Stomach (tissue), 4 donors: ENCODE results near the gene SVIP.
A peak's percentile ranks its signal among the peaks of the same experiment; 100 is the strongest.

ENCODE experiments used
- EP300 ChIP-seq: sonication (generic); formaldehyde crosslinking; IDR thresholded peaks from one replicate; pipeline ENCODE4 v1.6.1; 2017; ENCODE audit warnings: antibody characterized with exemption
- POLR2A ChIP-seq, 4 donors: fragments of 450-650 bp; IDR thresholded peaks; one replicate each; pipeline ENCODE4 v1.6.1; 2016; ENCODE audit warnings: antibody characterized with exemption in 4 of 4, control low read depth in 2 of 4, mild to moderate bottlenecking in 1 of 4, moderate library complexity in 1 of 4
- TF ChIP-seq, protein P1 (sequence below), 7 experiments: fragments of 450-650 bp in 4 of 7; fragments of 200-600 bp in 3 of 7; sonication (generic) in 3 of 7; IDR thresholded peaks; one replicate each; pipeline ENCODE4 v1.5.1; 2016 to 2019; ENCODE audit warnings: antibody characterized with exemption in 7 of 7, control low read depth in 2 of 7, mild to moderate bottlenecking in 1 of 7

DNA sequence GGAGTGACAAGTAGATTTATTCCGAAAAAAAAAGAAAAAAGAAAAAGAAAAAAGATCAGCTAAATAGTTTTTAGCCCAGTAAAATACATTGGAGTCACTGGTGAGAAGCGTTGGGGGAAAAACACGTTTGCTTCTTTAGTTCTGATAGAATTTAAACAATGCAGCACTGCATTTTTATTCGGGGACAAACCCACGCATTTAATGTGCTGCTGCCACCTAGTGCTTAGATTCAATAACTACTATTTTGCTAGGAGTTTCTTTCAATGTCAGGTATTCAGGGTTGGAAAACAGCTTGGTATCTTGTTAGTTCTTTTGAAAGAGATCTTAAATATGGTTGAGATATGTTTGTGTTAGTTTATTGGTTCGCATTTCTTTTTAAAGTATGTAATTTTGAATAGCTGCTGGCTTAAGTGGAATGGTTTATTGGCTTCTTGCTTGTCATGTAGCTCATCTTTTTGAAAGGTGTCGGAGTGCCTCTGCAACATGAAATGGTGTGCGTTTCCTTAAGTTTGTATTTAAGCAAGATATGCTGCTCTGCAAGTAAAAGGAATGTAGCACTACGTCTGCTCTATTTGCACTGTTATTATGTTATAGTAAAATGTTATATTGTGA is 41.9 kb downstream of the SVIP start:
- TF ChIP-seq POLR2A (IDR thresholded peaks at IDR 0.05) (no peak), EP300 (no peak)
- TF ChIP-seq, protein P1, sequence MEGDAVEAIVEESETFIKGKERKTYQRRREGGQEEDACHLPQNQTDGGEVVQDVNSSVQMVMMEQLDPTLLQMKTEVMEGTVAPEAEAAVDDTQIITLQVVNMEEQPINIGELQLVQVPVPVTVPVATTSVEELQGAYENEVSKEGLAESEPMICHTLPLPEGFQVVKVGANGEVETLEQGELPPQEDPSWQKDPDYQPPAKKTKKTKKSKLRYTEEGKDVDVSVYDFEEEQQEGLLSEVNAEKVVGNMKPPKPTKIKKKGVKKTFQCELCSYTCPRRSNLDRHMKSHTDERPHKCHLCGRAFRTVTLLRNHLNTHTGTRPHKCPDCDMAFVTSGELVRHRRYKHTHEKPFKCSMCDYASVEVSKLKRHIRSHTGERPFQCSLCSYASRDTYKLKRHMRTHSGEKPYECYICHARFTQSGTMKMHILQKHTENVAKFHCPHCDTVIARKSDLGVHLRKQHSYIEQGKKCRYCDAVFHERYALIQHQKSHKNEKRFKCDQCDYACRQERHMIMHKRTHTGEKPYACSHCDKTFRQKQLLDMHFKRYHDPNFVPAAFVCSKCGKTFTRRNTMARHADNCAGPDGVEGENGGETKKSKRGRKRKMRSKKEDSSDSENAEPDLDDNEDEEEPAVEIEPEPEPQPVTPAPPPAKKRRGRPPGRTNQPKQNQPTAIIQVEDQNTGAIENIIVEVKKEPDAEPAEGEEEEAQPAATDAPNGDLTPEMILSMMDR (IDR thresholded peaks at IDR 0.05) = peak in 5 of 7 experiments; percentile 16 to 60 (median 47)
